ENCODE measurements around the gene CXADR. TPM values are rescaled to one million over a fixed set of nuclear protein-coding genes. Genes with fewer than 3 reads are reported as not detected.

Gene CXADR
- polyA plus RNA-seq, 3 donors from 2014 or later, result not detected

GRCh38 chr21:17575076-17575475, 62.2 kb downstream of the CXADR start:
- Mint-ChIP-seq H3K9me3 (no peaks in the 10 kb centered on the region), H3K4me3 (no peak overlapping the region), H3K36me3 (no peaks in the 10 kb centered on the region), H3K27me3 (ENCODE audit: low read depth in 3 of 3) (peaks cover 0 to 9% (median 2%) of the 10 kb centered on the region in 3 donors), H3K27ac (no peak overlapping the region), H3K4me1 (no peaks in the 10 kb centered on the region)
- DNase-seq, result no peak

DNA sequence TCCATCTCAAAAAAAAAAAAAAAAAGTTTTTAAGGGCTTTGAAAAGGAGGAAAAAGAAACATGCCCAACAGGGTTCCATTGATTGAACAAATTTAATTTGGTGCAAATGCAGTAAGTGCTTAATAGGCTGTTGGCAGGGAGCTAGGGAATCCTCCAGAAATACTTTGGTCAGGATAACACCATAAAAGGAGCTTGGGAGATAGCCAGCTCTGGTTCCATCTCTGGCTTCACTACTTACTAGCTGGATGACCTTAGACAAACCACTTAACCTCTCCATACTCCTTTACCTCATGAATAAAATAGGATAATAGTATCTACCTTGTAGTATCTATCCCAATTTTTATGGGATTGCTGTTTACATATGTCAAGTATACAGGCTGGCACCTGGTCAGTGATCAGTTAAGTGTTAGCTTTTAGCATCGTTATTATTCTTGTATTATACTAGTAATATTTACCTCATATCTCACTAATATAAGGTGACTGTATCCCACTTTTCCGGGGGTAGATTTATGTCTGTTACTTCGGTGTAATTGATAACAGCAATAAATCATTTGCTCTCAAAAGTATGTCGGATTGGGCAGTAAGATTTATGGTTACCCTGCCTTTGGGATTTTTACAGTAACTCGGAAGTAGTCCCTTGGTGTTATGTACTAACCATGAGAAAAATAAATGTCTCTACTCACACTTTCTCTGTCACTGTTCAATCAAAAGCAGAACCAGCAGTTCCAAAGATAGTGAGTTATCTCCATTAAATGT, 63.4 kb downstream of the CXADR start:
- H3K27me3 Mint-ChIP-seq (ENCODE audit: low read depth in 3 of 3), result peaks cover 0 to 9% (median 2%) of the 10 kb centered on the region in 3 donors
- no peak overlapping the region for H3K27ac Mint-ChIP-seq
- H3K4me3 Mint-ChIP-seq, result no peak overlapping the region
- no peaks in the 10 kb centered on the region for H3K4me1 Mint-ChIP-seq
- no peaks in the 10 kb centered on the region for H3K9me3 Mint-ChIP-seq
- H3K36me3 Mint-ChIP-seq, result no peaks in the 10 kb centered on the region
- no peak for DNase-seq

DNA sequence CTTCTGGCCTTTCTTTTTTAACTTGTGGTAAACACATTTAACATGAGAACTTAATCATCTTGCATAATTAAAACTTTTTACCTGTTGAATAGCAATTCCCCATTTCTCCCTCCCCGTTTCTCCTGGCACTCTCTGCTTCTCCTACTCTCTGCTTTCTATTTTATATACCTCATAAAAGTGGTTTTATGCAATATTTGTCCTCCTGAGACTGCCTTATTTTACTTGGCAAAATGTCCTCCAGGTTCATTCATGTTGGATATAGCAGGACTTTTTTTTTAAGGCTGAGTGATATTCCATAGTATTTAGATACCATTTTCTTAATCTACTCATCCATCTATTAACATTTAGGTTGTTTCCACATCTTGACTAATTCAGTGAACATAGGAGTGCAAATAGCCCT, 64.9 kb downstream of the CXADR start:
- DNase-seq, result no peak
- Mint-ChIP-seq H3K9me3 (no peaks in the 10 kb centered on the region), H3K4me1 (no peaks in the 10 kb centered on the region), H3K4me3 (no peak overlapping the region), H3K27me3 (ENCODE audit: low read depth in 3 of 3) (peaks cover 0 to 9% (median 2%) of the 10 kb centered on the region in 3 donors), H3K36me3 (no peaks in the 10 kb centered on the region), H3K27ac (no peak overlapping the region)

GRCh38 chr21:17578162-17578561, 65.3 kb downstream of the CXADR start:
- Mint-ChIP-seq H3K36me3 (no peaks in the 10 kb centered on the region), H3K4me3 (no peak overlapping the region)

GRCh38 chr21:17578876-17579275, 66.0 kb downstream of the CXADR start:
- Mint-ChIP-seq H3K4me3 (no peak overlapping the region), H3K36me3 (no peaks in the 10 kb centered on the region), H3K27ac (no peak overlapping the region), H3K4me1 (no peaks in the 10 kb centered on the region), H3K9me3 (no peaks in the 10 kb centered on the region), H3K27me3 (ENCODE audit: low read depth in 3 of 3) (peaks cover 0 to 7% (median 2%) of the 10 kb centered on the region in 3 donors)
- DNase-seq, result no peak

More at GRCh38 chr21:17578162-17578561, 65.3 kb downstream of the CXADR start:
- no peaks in the 10 kb centered on the region for H3K4me1 Mint-ChIP-seq
- no peak for DNase-seq
- H3K27ac Mint-ChIP-seq, result no peak overlapping the region
- H3K27me3 Mint-ChIP-seq (ENCODE audit: low read depth in 3 of 3), result peaks cover 0 to 7% (median 2%) of the 10 kb centered on the region in 3 donors
- no peaks in the 10 kb centered on the region for H3K9me3 Mint-ChIP-seq

- Mint-ChIP-seq H3K4me1 (no peaks in the 10 kb centered on the region), H3K36me3 (no peaks in the 10 kb centered on the region), H3K9me3 (no peaks in the 10 kb centered on the region), H3K4me3 (no peak overlapping the region), H3K27ac (no peak overlapping the region), H3K27me3 (ENCODE audit: low read depth in 3 of 3) (peaks cover 0 to 5% (median 0%) of the 10 kb centered on the region in 3 donors)
- no peak for DNase-seq
Measured at GRCh38 chr21:17580319-17580718, 67.5 kb downstream of the CXADR start.

DNA sequence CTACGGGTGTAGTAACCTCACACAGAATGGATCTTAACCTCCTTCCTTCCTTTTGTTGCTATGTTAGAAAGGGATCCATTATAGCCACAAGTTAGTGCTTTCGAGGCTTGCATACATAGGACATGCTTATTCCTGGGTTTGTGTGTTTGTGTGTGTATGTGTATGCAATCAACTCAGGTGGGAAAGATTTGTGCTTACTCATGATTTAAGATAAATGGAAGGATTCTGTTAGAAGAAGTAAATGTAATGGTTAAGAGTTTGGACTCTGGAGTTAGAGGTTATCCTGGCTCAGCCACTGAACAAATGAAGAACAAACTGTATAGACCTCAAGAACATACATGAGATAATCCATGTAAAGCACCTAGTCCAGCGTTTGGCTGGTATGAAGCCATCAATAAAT, 71.1 kb downstream of the CXADR start:
- Mint-ChIP-seq H3K9me3 (no peaks in the 10 kb centered on the region), H3K27me3 (ENCODE audit: low read depth in 3 of 3) (peaks cover 1 to 2% (median 2%) of the 10 kb centered on the region in 3 donors)

GRCh38 chr21:17585875-17586450, 73.1 kb downstream of the CXADR start:
- Mint-ChIP-seq H3K4me3 (no peak overlapping the region), H3K9me3 (no peaks in the 10 kb centered on the region), H3K36me3 (peaks cover 3 to 4% (median 3%) of the 10 kb centered on the region in 3 donors), H3K4me1 (no peaks in the 10 kb centered on the region), H3K27me3 (ENCODE audit: low read depth in 3 of 3) (peaks cover 0 to 2% (median 2%) of the 10 kb centered on the region in 3 donors), H3K27ac (no peak overlapping the region)
- peak in 1 of 3 donors; percentile 9 for DNase-seq

More for the DNA sequence above, 71.1 kb downstream of the CXADR start:
- Mint-ChIP-seq H3K4me3 (no peak overlapping the region), H3K27ac (no peak overlapping the region), H3K4me1 (no peaks in the 10 kb centered on the region), H3K36me3 (no peaks in the 10 kb centered on the region)
- DNase-seq, result no peak

- H3K36me3 Mint-ChIP-seq, result peaks cover 24 to 29% (median 26%) of the 10 kb centered on the region in 3 donors
- DNase-seq, result no peak
- no peak overlapping the region for H3K4me3 Mint-ChIP-seq
- H3K9me3 Mint-ChIP-seq, result no peaks in the 10 kb centered on the region
- no peaks in the 10 kb centered on the region for H3K4me1 Mint-ChIP-seq
- no peak overlapping the region for H3K27ac Mint-ChIP-seq
- H3K27me3 Mint-ChIP-seq (ENCODE audit: low read depth in 3 of 3), result peaks cover 0 to 2% (median 2%) of the 10 kb centered on the region in 3 donors
Measured at GRCh38 chr21:17590430-17590829, 77.6 kb downstream of the CXADR start.

DNA sequence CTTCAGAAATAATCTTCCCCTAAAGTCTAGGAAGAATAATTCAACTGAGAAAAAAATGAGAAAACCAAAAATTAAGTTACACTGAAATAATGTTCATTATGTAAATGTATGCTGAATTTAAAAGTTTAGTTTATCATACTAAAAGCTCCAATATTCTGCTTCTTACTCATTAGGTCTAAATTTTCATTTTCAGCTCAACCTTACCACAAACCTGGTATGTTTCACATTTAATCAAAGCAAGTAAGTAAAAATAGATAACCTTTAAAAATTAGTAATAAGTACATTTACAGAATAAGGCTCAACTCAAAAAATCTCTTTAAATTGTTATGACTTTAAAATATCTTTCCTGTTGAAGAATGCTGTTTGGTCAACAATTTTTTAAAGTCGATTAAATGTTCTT, 84.8 kb downstream of the CXADR start:
- H3K27me3 Mint-ChIP-seq (ENCODE audit: low read depth in 3 of 3), result peaks cover 0 to 2% (median 0%) of the 10 kb centered on the region in 3 donors
- H3K9me3 Mint-ChIP-seq, result no peaks in the 10 kb centered on the region
- DNase-seq, result no peak
- H3K4me1 Mint-ChIP-seq, result peaks cover 0 to 10% of the 10 kb centered on the region in 2 donors
- peaks cover 22 to 55% (median 41%) of the 10 kb centered on the region in 3 donors for H3K36me3 Mint-ChIP-seq
- no peak overlapping the region for H3K4me3 Mint-ChIP-seq
- no peak overlapping the region for H3K27ac Mint-ChIP-seq

- Mint-ChIP-seq H3K36me3 (peaks cover 24 to 57% (median 39%) of the 10 kb centered on the region in 3 donors), H3K27ac (no peak overlapping the region), H3K9me3 (no peaks in the 10 kb centered on the region), H3K27me3 (ENCODE audit: low read depth in 3 of 3) (peaks cover 0 to 2% (median 0%) of the 10 kb centered on the region in 3 donors), H3K4me1 (peaks cover 2 to 17% of the 10 kb centered on the region in 2 donors), H3K4me3 (no peak overlapping the region)
- no peak for DNase-seq
Measured at GRCh38 chr21:17598437-17598836, 85.6 kb downstream of the CXADR start.

DNA sequence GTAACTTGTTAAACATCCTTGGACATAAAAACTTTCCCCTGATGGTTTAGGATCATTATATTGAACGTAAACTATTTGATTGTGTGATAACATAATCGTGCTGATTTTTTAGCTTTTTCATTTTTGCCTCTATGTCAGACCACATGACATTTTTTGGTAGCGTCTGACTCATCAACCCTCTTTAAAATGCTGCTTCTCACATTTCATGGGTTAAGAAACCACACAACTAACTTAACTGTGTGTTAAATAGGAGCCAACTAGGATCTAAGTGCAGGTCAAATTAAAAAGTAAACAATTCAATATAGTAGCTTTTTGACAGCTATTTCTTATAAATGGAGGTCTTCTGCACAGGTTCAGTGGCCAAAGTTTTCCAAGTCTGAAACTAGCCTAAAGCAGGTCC, 90.0 kb downstream of the CXADR start:
- Mint-ChIP-seq H3K36me3 (peaks cover 19 to 38% (median 36%) of the 10 kb centered on the region in 3 donors), H3K9me3 (no peaks in the 10 kb centered on the region), H3K4me3 (no peak overlapping the region), H3K27ac (peak overlapping the region in 1 of 6 donors; percentile 23), H3K4me1 (peaks cover 3 to 22% of the 10 kb centered on the region in 2 donors), H3K27me3 (ENCODE audit: low read depth in 3 of 3) (peaks cover 0 to 2% (median 0%) of the 10 kb centered on the region in 3 donors)
- no peak for DNase-seq

- H3K4me1 Mint-ChIP-seq, result peaks cover 15 to 34% of the 10 kb centered on the region in 2 donors
- DNase-seq, result no peak
- H3K9me3 Mint-ChIP-seq, result no peaks in the 10 kb centered on the region
- H3K4me3 Mint-ChIP-seq, result no peak overlapping the region
- H3K36me3 Mint-ChIP-seq, result peaks cover 12 to 21% (median 19%) of the 10 kb centered on the region in 3 donors
- H3K27me3 Mint-ChIP-seq (ENCODE audit: low read depth in 3 of 3), result peaks cover 4 to 9% (median 7%) of the 10 kb centered on the region in 3 donors
- H3K27ac Mint-ChIP-seq, result no peak overlapping the region
Measured at GRCh38 chr21:17607684-17608083, 94.8 kb downstream of the CXADR start.

DNA sequence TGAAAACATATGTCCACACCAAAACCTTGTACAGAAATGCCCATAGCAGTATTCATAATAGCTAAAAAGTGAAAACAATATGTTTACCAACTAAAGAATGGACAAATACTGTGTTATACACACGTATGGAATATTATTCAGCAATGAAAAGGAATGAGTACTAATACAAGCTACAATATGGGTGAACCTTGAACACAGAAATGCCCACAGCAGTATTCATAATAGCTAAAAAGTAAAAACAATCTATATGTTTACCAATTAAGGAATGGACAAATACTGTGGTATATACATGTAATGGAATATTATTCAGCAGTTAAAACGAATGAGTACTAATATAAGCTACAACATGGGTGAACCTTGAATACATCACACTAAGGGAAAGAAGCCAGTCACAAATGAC, 96.8 kb downstream of the CXADR start:
- H3K4me3 Mint-ChIP-seq, result peak overlapping the region in 2 of 5 donors; percentile 18 to 33
- H3K9me3 Mint-ChIP-seq, result no peaks in the 10 kb centered on the region
- H3K36me3 Mint-ChIP-seq, result peaks cover 0 to 13% (median 4%) of the 10 kb centered on the region in 3 donors
- H3K27me3 Mint-ChIP-seq (ENCODE audit: low read depth in 3 of 3), result peaks cover 4 to 14% (median 7%) of the 10 kb centered on the region in 3 donors
- H3K27ac Mint-ChIP-seq, result peak overlapping the region in 2 of 6 donors; percentile 42 to 57
- H3K4me1 Mint-ChIP-seq, result peaks cover 15 to 22% of the 10 kb centered on the region in 2 donors
- DNase-seq, result no peak
